ENCODE data around the gene KCNK10.

- TF ChIP-seq, protein P1, sequence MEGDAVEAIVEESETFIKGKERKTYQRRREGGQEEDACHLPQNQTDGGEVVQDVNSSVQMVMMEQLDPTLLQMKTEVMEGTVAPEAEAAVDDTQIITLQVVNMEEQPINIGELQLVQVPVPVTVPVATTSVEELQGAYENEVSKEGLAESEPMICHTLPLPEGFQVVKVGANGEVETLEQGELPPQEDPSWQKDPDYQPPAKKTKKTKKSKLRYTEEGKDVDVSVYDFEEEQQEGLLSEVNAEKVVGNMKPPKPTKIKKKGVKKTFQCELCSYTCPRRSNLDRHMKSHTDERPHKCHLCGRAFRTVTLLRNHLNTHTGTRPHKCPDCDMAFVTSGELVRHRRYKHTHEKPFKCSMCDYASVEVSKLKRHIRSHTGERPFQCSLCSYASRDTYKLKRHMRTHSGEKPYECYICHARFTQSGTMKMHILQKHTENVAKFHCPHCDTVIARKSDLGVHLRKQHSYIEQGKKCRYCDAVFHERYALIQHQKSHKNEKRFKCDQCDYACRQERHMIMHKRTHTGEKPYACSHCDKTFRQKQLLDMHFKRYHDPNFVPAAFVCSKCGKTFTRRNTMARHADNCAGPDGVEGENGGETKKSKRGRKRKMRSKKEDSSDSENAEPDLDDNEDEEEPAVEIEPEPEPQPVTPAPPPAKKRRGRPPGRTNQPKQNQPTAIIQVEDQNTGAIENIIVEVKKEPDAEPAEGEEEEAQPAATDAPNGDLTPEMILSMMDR (conservative IDR thresholded peaks at IDR 0.05; ENCODE audit: low read length): no peak
- TF ChIP-seq EZH2phosphoT487 (IDR thresholded peaks at IDR 0.05; ENCODE audit: borderline replicate concordance): no peak
Observed at GRCh38 chr14:88281447-88281846, 41.6 kb downstream of the KCNK10 start.
